ENCODE measurements around the gene FSD1. TPM values are rescaled to one million over a fixed set of nuclear protein-coding genes. Genes with fewer than 3 reads are reported as not detected.

FSD1 gene
- total and polyA plus RNA-seq, 10 of the 15 experiments (the other 5 are each of a cell fraction or from before 2014, with no cell fraction given), result 0.15 to 5.1 (median 4.0) TPM; not detected in 1

GRCh38 chr19:4342314-4342614 is 37.9 kb downstream of the FSD1 start (continued):
- TF ChIP-seq POLR2AphosphoS2 (IDR thresholded peaks at IDR 0.05; ENCODE audit: low read depth, low read length) (no peak), ZNF217 (IDR thresholded peaks at IDR 0.05) (no peak), RAD21 (IDR thresholded peaks at IDR 0.05; ENCODE audit: insufficient read depth, low read depth, low read length) (no peak), RUNX3 (IDR thresholded peaks at IDR 0.05; ENCODE audit: low read length) (peak; percentile 24; the same call in 1 of the 2 replicates), CREM (IDR thresholded peaks at IDR 0.05; ENCODE audit: low read depth) (no peak), KLF5 (IDR thresholded peaks at IDR 0.05; ENCODE audit: partially characterized antibody) (no peak), SP1 (IDR thresholded peaks at IDR 0.05; ENCODE audit: low read depth, low read length) (no peak), JUND (IDR thresholded peaks at IDR 0.05; ENCODE audit: low read depth, low read length) (no peak), SPI1 (IDR thresholded peaks at IDR 0.05; ENCODE audit: borderline replicate concordance, insufficient read depth, low read depth, low read length) (0 out of 2 replicates have a peak, but pooled peaks have one; percentile 20), MXI1 (IDR thresholded peaks at IDR 0.05; ENCODE audit: low read depth, low read length) (no peak), TBL1XR1 (IDR thresholded peaks at IDR 0.05; ENCODE audit: low read depth, low read length) (no peak), SRF (IDR thresholded peaks at IDR 0.05; ENCODE audit: low read depth in 2 of 2, low read length in 2 of 2) (no peak), KDM1A (IDR thresholded peaks at IDR 0.05; ENCODE audit: borderline replicate concordance) (no peak), GATAD2B (conservative IDR thresholded peaks at IDR 0.05; ENCODE audit: low read depth) (peak; percentile 39; the same call in 1 of the 2 replicates), RCOR1 (conservative IDR thresholded peaks at IDR 0.05; ENCODE audit: low read depth, low read length) (no peak), DPF2 (IDR thresholded peaks at IDR 0.05) (peak; percentile 30; the same call in 1 of the 2 replicates), FOXK2 (IDR thresholded peaks at IDR 0.05) (no peak), SREBF1 (IDR thresholded peaks at IDR 0.05; ENCODE audit: low read length) (no peak), CBX3 (IDR thresholded peaks at IDR 0.05; ENCODE audit: borderline replicate concordance, low read depth) (no peak), ZNF24 (IDR thresholded peaks at IDR 0.05) (no peak), NKRF (conservative IDR thresholded peaks at IDR 0.05) (0 out of 2 replicates have a peak, but pooled peaks have one; percentile 34), NBN (IDR thresholded peaks at IDR 0.05) (no peak; the same call in 1 of the 2 replicates)
- TF ChIP-seq, protein P1, sequence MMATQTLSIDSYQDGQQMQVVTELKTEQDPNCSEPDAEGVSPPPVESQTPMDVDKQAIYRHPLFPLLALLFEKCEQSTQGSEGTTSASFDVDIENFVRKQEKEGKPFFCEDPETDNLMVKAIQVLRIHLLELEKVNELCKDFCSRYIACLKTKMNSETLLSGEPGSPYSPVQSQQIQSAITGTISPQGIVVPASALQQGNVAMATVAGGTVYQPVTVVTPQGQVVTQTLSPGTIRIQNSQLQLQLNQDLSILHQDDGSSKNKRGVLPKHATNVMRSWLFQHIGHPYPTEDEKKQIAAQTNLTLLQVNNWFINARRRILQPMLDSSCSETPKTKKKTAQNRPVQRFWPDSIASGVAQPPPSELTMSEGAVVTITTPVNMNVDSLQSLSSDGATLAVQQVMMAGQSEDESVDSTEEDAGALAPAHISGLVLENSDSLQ (IDR thresholded peaks at IDR 0.05), result no peak
- TF ChIP-seq, protein P2, sequence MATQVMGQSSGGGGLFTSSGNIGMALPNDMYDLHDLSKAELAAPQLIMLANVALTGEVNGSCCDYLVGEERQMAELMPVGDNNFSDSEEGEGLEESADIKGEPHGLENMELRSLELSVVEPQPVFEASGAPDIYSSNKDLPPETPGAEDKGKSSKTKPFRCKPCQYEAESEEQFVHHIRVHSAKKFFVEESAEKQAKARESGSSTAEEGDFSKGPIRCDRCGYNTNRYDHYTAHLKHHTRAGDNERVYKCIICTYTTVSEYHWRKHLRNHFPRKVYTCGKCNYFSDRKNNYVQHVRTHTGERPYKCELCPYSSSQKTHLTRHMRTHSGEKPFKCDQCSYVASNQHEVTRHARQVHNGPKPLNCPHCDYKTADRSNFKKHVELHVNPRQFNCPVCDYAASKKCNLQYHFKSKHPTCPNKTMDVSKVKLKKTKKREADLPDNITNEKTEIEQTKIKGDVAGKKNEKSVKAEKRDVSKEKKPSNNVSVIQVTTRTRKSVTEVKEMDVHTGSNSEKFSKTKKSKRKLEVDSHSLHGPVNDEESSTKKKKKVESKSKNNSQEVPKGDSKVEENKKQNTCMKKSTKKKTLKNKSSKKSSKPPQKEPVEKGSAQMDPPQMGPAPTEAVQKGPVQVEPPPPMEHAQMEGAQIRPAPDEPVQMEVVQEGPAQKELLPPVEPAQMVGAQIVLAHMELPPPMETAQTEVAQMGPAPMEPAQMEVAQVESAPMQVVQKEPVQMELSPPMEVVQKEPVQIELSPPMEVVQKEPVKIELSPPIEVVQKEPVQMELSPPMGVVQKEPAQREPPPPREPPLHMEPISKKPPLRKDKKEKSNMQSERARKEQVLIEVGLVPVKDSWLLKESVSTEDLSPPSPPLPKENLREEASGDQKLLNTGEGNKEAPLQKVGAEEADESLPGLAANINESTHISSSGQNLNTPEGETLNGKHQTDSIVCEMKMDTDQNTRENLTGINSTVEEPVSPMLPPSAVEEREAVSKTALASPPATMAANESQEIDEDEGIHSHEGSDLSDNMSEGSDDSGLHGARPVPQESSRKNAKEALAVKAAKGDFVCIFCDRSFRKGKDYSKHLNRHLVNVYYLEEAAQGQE (IDR thresholded peaks at IDR 0.05; ENCODE audit: low read depth, low read length), result no peak
- TF ChIP-seq, protein P3, sequence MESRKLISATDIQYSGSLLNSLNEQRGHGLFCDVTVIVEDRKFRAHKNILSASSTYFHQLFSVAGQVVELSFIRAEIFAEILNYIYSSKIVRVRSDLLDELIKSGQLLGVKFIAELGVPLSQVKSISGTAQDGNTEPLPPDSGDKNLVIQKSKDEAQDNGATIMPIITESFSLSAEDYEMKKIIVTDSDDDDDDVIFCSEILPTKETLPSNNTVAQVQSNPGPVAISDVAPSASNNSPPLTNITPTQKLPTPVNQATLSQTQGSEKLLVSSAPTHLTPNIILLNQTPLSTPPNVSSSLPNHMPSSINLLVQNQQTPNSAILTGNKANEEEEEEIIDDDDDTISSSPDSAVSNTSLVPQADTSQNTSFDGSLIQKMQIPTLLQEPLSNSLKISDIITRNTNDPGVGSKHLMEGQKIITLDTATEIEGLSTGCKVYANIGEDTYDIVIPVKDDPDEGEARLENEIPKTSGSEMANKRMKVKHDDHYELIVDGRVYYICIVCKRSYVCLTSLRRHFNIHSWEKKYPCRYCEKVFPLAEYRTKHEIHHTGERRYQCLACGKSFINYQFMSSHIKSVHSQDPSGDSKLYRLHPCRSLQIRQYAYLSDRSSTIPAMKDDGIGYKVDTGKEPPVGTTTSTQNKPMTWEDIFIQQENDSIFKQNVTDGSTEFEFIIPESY (IDR thresholded peaks at IDR 0.05), result no peak
